SK-N-SH (cell line): Measurements from ENCODE around the gene CFAP65. TPM values are rescaled to one million over a fixed set of nuclear protein-coding genes. Genes with fewer than 3 reads are reported as not detected.

Source experiments
- CTCF ChIA-PET: fragments of 300-600, 350-600 bp; formaldehyde crosslinking; extraction: SDS; loops from one replicate; lab custom pipeline; 2021; lab: Yijun Ruan, JAX
- POLR2A ChIA-PET: fragments of 350-600 bp; sonication (Branson Sonifier 250); formaldehyde crosslinking; extraction: SDS; loops from one replicate; lab custom pipeline; 2020; ENCODE audit warnings: antibody characterized with exemption, inconsistent platforms; lab: Yijun Ruan, JAX
- DNase-seq: peaks from one replicate; pipeline ENCODE4 v3.0.0; 2012
- H2AFZ ChIP-seq: fragments of 200-600 bp; sonication (generic); 2 replicates; pipeline ENCODE4 v1.8.1; 2016; ENCODE audit warnings: antibody characterized with exemption, mild to moderate bottlenecking, low read depth
- H3F3A ChIP-seq: fragments of 200-600 bp; sonication (generic); replicated peaks from 2 replicates; pipeline ENCODE3; 2016; ENCODE audit warnings: antibody characterized with exemption, mild to moderate bottlenecking; ENCODE audit not compliant: insufficient read depth
- H3K27ac ChIP-seq, 2 experiments: fragments of 200-500 bp in 1 of 2; fragments of 200-600 bp in 1 of 2; sonication (Bioruptor generic) in 1 of 2; sonication (generic), shearing (Covaris generic) in 1 of 2; 2 replicates each; pipeline versions ENCODE4 v1.5.1 to v1.6.1; 2014 to 2016; ENCODE audit warnings: low read depth in 2 of 2, inconsistent platforms in 1 of 2, low read length in 1 of 2, mild to moderate bottlenecking in 1 of 2, mixed read lengths in 1 of 2
- H3K27me3 ChIP-seq: fragments of 200-600 bp; sonication (generic), shearing (Covaris generic); 2 replicates; pipeline ENCODE4 v1.6.1; 2016; ENCODE audit warnings: mixed run types; ENCODE audit not compliant: insufficient read depth
- H3K36me3 ChIP-seq, 2 experiments: fragments of 200-500 bp in 1 of 2; fragments of 200-600 bp in 1 of 2; sonication (Bioruptor generic) in 1 of 2; sonication (generic) in 1 of 2; replicated peaks in 1 of 2; 2 replicates each; pipeline versions ENCODE3 to v1.5.1; 2014 to 2016; ENCODE audit warnings: low read length in 1 of 2, mild to moderate bottlenecking in 1 of 2; ENCODE audit not compliant: insufficient read depth in 2 of 2, control insufficient read depth in 1 of 2
- H3K4me1 ChIP-seq, 2 experiments: fragments of 200-500 bp in 1 of 2; fragments of 200-600 bp in 1 of 2; sonication (Bioruptor generic) in 1 of 2; sonication (generic), shearing (Covaris generic) in 1 of 2; 2 replicates each; pipeline versions ENCODE4 v1.5.1 to v1.6.1; 2014 to 2016; ENCODE audit warnings: low read depth in 1 of 2, low read length in 1 of 2, mixed run types in 1 of 2; ENCODE audit not compliant: insufficient read depth in 2 of 2, control insufficient read depth in 1 of 2
- H3K4me2 ChIP-seq: fragments of 200-600 bp; sonication (generic), shearing (Covaris generic); 2 replicates; pipeline ENCODE4 v1.6.1; 2017; ENCODE audit warnings: mixed run types
- H3K4me3 ChIP-seq, 2 experiments: fragments of 200-500 bp in 1 of 2; fragments of 200-600 bp in 1 of 2; sonication (Bioruptor generic) in 1 of 2; sonication (generic), shearing (Covaris generic) in 1 of 2; 2 replicates each; pipeline versions ENCODE4 v1.5.1 to v1.8.1; 2014 to 2016; ENCODE audit warnings: low read depth in 2 of 2, inconsistent platforms in 1 of 2, low read length in 1 of 2, mild to moderate bottlenecking in 1 of 2, mixed read lengths in 1 of 2, moderate library complexity in 1 of 2
- H3K79me2 ChIP-seq: fragments of 200-600 bp; sonication (generic); 2 replicates; pipeline ENCODE4 v1.8.1; 2017; ENCODE audit warnings: mild to moderate bottlenecking; ENCODE audit not compliant: insufficient read depth
- H3K9ac ChIP-seq: fragments of 200-600 bp; sonication (generic); 2 replicates; pipeline ENCODE4 v1.6.1; 2017; ENCODE audit warnings: mixed run types
- H3K9me2 ChIP-seq: fragments of 200-600 bp; sonication (generic); 2 replicates; pipeline ENCODE4 v1.6.1; 2017; ENCODE audit warnings: mixed run types
- H3K9me3 ChIP-seq: fragments of 200-600 bp; sonication (generic); 2 replicates; pipeline ENCODE4 v1.6.1; 2017; ENCODE audit warnings: mixed run types, mild to moderate bottlenecking, moderate library complexity
- H4K20me1 ChIP-seq: fragments of 200-600 bp; sonication (generic); 2 replicates; pipeline ENCODE4 v1.6.1; 2017; ENCODE audit warnings: mild to moderate bottlenecking, mixed run types; ENCODE audit not compliant: insufficient read depth
- CTCF ChIP-seq: fragments of 200-600 bp; sonication (generic); IDR thresholded peaks from 2 replicates; pipeline ENCODE4 v1.6.1; 2017; ENCODE audit warnings: antibody characterized with exemption, mild to moderate bottlenecking, moderate library complexity
- MAX ChIP-seq: IDR thresholded peaks from 2 replicates; pipeline ENCODE4 v1.4.0; 2012; ENCODE audit warnings: low read depth
- RAD21 ChIP-seq: IDR thresholded peaks from 2 replicates; pipeline ENCODE4 v1.6.1; 2012; ENCODE audit warnings: mild to moderate bottlenecking, low read length
- RXRA ChIP-seq: IDR thresholded peaks from 2 replicates; pipeline ENCODE4 v1.4.0; 2012; ENCODE audit warnings: low read depth, mild to moderate bottlenecking, borderline replicate concordance
- SMC3 ChIP-seq: IDR thresholded peaks from 2 replicates; pipeline ENCODE4 v1.6.1; 2012; ENCODE audit warnings: low read depth, low read length, improper control_type of control experiment
- TAF1 ChIP-seq: IDR thresholded peaks from 2 replicates; pipeline ENCODE4 v1.6.1; 2012; ENCODE audit warnings: low read depth, mild to moderate bottlenecking, low read length, moderate library complexity, borderline replicate concordance
- WGBS: methylation state at CpG from one replicate; pipeline ENCODE4 v1.1.6; 2017; ENCODE audit warnings: low lambda C conversion rate; 5-methylcytosine and 5-hydroxymethylcytosine counted together
- polyA plus RNA-seq, 3 experiments: library from polyadenylated mRNA; depleted of rRNA; stranded (reverse); fragments of >200 nt; gene quantifications; 2 replicates each; pipeline ENCODE4 v1.2.3, GENCODE V29; 2012
- TF ChIP-seq, protein P1 (sequence below): IDR thresholded peaks from 2 replicates; pipeline ENCODE4 v1.4.0; 2012; ENCODE audit warnings: low read depth, borderline replicate concordance

CFAP65 gene
- polyA plus RNA-seq, 1 of the 3 experiments (the other 2 are of a cell fraction): 0.95 TPM

DNA sequence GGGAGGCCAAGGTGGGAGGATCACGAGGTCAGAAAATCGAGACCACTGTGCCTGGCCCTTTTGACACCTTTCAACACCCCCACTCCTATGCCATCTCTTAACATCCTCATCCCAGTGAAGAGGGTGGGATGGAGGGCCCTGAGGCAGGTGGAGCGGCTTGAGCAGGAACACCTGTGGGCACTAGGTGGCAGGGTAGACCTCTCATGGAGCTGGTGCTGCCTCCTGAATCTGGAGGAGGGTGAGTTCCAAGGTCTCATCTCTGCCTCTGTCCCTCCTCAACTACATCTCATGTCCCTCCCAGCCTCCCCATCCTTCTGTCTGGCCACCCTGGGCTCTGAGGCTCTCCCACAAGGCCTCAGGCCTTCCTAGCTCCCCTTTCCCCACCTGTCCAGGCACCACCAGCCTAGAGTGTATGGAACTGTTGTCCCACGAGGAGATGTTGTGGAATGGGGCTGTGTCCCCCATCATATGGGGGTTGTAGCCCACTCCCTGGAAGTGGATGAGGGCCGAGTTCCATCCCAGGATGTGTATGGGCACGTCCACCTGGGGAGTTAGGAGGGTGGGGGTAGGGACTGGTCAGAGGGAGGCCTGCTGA is 31.1 kb downstream of the CFAP65 start:
- no peaks in the 10 kb centered on the region for H3K27me3 ChIP-seq
- no peak overlapping the region for H3K27ac ChIP-seq
- TF ChIP-seq RXRA: no peak
- no peak for TF ChIP-seq TAF1
- peak; percentile 62 for TF ChIP-seq RAD21
- TF ChIP-seq, protein P1, sequence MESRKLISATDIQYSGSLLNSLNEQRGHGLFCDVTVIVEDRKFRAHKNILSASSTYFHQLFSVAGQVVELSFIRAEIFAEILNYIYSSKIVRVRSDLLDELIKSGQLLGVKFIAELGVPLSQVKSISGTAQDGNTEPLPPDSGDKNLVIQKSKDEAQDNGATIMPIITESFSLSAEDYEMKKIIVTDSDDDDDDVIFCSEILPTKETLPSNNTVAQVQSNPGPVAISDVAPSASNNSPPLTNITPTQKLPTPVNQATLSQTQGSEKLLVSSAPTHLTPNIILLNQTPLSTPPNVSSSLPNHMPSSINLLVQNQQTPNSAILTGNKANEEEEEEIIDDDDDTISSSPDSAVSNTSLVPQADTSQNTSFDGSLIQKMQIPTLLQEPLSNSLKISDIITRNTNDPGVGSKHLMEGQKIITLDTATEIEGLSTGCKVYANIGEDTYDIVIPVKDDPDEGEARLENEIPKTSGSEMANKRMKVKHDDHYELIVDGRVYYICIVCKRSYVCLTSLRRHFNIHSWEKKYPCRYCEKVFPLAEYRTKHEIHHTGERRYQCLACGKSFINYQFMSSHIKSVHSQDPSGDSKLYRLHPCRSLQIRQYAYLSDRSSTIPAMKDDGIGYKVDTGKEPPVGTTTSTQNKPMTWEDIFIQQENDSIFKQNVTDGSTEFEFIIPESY: no peak
- TF ChIP-seq CTCF: peak; percentile 30
- TF ChIP-seq SMC3: peak; percentile 35; the same call in 1 of the 2 replicates
- TF ChIP-seq, all 33 proteins: peak for 3
- Histone ChIP-seq H3K9ac (no peak overlapping the region), H2AFZ (no peak overlapping the region), H3K36me3 (no peaks in the 10 kb centered on the region), H3K4me1 (no peaks in the 10 kb centered on the region), H3K79me2 (no peaks in the 10 kb centered on the region), H3K9me3 (no peaks in the 10 kb centered on the region), H3F3A (no peaks in the 10 kb centered on the region), H3K4me3 (no peak overlapping the region), H3K4me2 (no peak overlapping the region), H4K20me1 (no peaks in the 10 kb centered on the region), H3K9me2 (no peaks in the 10 kb centered on the region)
- DNase-seq: peak; percentile 64
- CTCF ChIA-PET: interaction anchor here (0.6 to 20.3 kb wide), 13 partner anchors 10 to 149 kb away, joined by 3 to 258 read pairs (median 6); partner anchors contain the start of gene NHEJ1
- WGBS: 50% methylated on average over 6 of the region's 6 CpGs
- POLR2A ChIA-PET: interaction anchor here (0.8 kb wide), 1 partner anchor 9 kb away, joined by 3 read pairs; no protein-coding TSS in a partner anchor

- no peaks in the 10 kb centered on the region for H3K79me2 ChIP-seq
- no peak overlapping the region for H3K4me3 ChIP-seq
- no peaks in the 10 kb centered on the region for H3K9me3 ChIP-seq
- H3K9ac ChIP-seq: no peak overlapping the region
- DNase-seq: no peak
- no peak overlapping the region for H3K4me2 ChIP-seq
- no peak for TF ChIP-seq MAX
- no peaks in the 10 kb centered on the region for H3K36me3 ChIP-seq
- POLR2A ChIA-PET: no interaction called here
- H4K20me1 ChIP-seq: no peaks in the 10 kb centered on the region
- H3K27ac ChIP-seq: no peak overlapping the region
- 35% methylated on average over 2 of the region's 2 CpGs for WGBS
- no peaks in the 10 kb centered on the region for H3K9me2 ChIP-seq
- H2AFZ ChIP-seq: no peak overlapping the region
- 0 out of 2 replicates have a peak, but pooled peaks cover under 1% of the 10 kb centered on the region for H3K27me3 ChIP-seq
- H3F3A ChIP-seq: no peaks in the 10 kb centered on the region
- CTCF ChIA-PET: interaction anchor here (0.6 to 20.3 kb wide), 11 partner anchors 8 to 150 kb away, joined by 3 to 258 read pairs (median 3); partner anchors contain the start of gene NHEJ1
- H3K4me1 ChIP-seq: peaks cover 0 to under 1% of the 10 kb centered on the region in 2 experiments; a peak in 1 of 4 replicates
These were observed 32.0 kb downstream of the CFAP65 start for GRCh38 chr2:219009294-219009693.
